Measurements from ENCODE around the gene DHRS12.

The DHRS12 gene

DNA sequence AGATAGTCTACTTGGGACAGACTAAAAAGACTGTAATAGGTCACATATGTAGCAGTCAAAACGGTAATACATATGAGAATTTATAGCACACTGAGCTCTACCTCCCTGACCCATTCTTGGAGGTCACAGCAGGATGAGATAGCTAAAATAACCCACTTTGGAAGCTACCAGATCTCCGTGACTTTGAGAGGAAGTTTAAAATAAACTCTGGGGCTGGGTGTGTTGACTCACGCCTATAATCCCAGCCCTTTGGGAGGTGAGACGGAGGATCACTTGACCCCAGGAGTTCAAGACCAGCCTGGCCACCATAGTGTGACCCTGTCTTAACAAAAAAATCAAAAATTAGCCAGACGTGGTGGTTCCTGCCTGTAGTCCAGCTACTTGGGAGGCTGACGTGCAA is 45.3 kb downstream of the DHRS12 start:
- DNase-seq (ENCODE audit: low read depth) = no peak

DNA sequence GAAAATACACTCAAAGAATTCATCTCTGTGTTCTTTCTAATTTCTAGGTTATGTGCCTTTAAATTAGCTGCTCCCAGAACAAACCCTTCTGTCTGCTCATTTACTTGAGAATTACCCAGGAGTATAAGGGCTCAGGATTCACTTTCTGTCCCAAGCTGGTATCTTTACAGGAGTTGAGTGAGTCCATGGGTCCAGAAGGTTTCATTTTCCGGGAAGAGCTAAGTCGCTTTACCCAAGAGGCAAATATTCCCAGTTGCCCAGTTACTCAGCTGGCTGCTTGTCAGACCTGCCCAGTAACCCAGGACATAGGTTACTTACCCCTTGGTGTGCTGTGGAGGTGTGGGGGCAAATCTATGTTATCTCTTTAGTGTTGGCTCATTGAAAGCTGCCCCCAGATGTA is 47.3 kb downstream of the DHRS12 start:
- DNase-seq (ENCODE audit: low read depth) = no peak

DNA sequence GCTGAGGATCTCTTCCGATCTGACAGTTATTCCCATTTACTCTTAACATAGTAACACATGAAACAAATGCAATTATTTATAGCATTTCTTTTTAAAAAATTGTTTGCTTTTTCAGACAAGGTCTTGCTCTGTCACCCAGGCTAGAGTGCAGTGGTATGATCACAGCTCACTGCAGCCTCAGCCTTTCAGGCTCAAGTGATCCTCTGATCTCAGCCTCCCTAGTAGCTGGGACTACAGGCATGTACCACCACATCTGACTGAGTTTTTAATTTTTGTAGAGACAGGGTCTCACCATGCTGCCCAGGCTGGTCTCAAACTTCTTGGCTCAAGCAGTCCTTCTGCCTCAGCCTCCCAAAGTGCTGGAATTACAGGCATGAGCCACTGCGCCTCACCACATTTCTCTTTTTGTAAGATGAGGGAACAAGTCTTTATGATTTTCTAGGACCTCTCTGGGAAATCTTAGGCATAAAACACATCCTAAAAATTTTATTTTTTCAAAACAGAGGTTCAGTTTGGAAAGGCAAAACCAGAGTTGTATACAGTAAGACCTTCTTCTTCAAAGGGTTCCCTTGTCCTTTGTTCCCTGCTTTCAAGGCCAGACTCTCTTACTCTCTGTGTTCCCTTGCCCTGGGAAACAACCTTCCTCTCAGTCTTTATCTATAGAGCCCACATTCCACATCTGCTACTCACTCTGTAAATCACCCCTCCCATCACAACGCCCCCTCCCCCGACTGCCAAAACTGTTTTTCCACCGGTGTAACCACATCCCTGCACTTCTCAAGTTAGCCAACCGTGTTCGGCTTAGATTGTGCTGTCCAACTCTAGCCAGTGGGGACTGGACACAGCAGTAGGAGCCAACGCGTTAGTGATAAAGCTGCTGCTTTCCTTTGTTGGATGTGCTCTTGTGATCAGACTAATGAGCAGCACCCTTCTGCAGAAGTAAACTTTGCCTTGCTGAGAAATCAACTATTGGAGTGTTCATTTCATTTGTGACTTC is 56.2 kb downstream of the DHRS12 start:
- DNase-seq (ENCODE audit: low read depth) = no peak

DNA sequence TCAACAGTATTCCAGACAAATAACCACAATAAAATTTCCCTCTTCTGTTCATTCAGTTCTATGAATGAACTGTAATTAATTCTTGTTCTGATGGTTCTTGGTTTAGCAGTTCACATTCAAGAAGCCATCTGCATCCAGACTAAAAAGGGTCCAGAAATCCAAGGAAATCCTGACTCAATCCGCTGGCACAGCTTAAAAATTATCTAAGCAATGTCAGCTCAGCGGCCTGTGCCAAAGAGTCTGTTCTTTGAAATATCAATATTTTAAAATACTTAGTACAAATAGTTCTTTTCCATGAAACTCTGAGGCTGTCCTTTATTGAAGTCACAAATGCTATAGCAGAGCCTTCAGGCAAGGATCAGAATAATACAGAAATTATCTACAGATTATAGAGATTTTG is 57.2 kb downstream of the DHRS12 start:
- no peak for DNase-seq (ENCODE audit: low read depth)

DNA sequence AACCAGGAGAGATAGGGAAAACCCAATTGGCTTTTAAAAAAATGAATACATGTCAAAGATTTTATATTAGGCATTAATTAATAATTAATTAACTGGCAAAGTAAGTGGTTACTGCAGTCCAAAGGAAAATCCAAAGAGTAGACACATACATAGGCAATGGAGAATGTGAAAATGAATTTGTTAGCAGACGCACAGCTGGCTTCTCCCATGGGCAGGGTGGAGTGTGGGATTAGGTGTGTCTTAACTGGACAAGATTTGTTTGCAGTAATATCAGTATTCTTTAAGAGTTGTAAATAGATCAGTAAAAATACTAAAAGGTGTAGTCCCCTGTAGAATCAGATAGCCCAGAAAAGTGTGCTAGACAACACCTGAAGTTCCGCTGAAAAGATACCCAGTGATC is 58.7 kb downstream of the DHRS12 start:
- no peak for DNase-seq (ENCODE audit: low read depth)

DNA sequence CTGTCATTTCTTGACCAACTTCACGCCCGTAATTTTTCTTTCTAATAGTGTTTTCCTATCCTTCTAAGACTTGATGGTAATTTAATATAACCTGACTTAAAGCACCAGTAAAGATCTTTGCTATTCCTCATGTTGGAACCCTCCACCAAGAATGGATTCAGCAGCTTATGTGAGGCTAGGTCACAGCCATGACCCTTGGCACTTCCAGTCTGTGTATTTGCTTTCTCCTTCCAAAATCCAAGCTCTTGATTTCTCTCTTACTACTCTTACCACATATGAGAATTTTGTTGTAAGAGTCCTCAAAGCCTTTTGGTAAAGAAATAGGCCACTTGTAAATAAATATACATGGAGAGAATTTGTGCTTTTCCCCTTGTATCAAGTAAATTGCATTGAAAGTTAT is 61.4 kb downstream of the DHRS12 start:
- no peak for DNase-seq (ENCODE audit: low read depth)

DNA sequence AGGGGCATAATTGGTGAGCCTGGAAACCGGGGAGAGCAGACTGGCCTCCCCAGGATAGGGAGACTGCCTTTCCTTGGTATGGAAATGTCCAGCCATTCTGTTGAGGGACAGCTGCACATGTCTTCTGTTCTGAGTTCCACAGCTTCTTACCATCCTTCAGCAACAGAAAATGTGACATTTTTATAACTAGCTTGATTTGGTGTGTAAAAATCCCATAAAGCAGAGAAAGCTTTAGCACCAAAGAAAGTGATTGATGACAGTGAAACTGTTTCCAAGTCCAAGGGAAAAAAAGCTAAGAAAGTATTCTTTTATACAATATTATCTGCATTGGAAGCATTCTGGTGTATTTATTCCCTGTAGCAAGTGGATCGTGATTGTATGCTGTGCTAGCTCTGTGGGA is 61.9 kb downstream of the DHRS12 start:
- DNase-seq (ENCODE audit: low read depth) = no peak

DNA sequence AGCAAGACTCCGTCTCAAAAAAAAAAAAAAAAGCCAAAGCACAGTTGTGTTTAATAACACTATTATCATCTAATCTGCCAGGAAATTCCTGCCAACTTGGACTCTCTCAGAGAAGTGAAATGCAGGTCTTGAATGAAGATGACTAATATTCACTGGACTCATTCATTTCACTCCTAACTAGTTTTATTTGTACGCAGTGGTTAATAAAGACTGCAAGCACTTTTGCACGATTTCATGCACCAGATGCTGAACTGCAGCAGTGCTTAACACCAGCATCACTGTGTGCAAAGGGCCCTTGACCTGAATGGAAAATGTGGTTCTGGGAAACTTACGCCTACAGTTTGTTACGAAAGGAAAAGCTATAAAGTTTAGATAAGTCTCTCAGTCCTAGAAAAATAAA is 63.3 kb downstream of the DHRS12 start:
- no peak for DNase-seq (ENCODE audit: low read depth)

DNA sequence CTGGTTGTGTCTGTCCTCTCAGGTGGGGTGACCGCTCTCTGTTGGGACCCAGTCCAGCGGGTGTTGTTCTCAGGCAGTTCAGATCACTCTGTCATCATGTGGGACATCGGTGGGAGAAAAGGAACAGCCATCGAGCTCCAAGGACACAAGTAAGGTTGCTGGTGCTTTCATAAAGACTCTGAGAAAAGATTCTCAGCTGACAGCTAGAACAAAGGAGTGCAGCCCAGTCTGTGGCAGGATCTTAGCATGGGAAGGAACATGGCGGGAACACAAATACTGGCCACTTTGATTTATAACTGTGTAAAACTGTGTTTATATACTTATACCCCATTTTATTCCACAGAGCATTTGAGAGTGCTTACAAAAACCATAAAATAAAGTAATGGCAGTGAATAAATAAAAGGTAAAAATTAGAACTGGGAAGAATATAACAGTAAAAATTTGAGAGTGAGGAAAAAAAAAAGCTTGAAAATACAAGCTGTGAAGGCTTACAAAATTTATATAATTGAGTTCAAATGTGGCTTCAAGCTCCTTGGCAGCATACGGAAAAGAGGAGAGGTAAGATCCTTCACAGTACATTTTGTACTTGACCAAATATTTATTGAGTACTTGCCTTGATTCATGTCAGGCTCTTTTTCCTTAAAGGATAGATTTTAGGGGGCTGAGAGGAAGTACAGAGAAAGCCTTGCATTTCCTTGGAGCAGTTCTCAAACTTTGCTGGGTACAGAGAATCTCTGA is 64.8 kb downstream of the DHRS12 start:
- DNase-seq (ENCODE audit: low read depth) = no peak

DNA sequence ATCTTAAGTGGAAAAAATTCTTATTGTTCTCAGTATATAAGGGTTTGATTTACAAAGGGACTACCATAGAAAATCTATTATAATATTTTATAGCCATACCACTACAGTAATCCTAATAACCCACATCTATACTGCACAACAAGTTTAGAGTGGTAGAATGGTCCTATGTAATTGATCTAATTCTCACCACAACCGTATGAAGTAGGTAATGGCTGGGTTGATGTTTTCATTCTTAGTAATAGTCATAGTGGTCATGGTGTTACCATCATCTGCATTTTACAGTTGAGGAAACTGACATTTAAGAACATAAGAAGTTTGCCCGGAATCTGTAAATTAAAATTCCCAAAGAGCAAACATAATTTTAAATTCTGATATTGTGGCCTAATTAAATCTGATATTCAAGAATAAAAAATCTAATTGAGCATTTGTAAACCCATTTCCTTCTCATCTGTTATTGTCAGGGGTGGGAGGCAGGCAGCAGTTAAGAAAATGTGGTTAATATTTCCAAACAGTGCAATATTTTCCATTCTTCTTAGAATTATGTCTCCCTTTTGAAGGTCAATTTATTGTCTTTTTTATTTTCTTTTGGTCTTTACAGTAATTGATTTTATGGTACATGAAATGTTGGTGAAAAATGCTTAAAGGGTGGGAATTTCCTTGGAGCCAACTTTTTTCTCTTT is 65.6 kb downstream of the DHRS12 start:
- DNase-seq (ENCODE audit: low read depth) = no peak

DNA sequence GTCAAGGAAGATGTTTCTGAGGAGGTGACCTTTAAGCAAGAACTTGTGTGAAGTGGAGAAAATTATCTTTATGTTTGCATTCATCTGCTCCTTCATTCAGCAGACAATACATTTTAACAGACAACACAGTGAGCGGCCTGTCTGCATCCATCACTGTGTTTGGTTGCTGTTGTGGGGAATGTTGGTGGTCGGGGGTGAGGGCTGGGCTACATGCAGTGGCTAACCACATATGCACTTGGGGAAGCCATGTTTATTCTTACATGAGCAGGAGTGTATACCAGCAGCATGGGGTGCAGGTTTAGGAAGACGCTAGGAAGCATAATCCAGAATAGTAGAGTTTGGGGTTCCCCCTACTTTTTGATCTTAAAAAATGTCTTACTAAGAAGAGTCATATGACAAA is 66.4 kb downstream of the DHRS12 start:
- DNase-seq (ENCODE audit: low read depth) = no peak

DNA sequence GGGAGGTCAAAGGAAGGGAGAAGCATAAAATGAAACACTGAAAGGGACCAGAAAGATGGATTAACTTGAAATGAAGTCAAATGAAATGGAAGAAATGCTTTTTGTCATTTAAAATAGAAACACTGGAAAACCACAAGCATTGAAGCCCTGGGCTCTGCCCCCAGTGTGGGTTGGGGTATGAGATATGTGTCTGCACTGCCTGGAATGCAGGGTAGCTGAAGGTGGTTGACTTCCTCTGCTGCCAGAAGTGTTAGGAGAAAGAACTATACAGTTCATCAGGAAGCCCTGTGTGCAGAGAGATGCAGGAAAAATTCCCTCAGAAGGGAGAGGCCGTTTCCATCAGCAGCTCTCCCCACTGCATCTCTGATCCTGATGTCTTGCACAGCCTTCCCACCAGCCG is 69.2 kb downstream of the DHRS12 start:
- DNase-seq (ENCODE audit: low read depth) = no peak

DNA sequence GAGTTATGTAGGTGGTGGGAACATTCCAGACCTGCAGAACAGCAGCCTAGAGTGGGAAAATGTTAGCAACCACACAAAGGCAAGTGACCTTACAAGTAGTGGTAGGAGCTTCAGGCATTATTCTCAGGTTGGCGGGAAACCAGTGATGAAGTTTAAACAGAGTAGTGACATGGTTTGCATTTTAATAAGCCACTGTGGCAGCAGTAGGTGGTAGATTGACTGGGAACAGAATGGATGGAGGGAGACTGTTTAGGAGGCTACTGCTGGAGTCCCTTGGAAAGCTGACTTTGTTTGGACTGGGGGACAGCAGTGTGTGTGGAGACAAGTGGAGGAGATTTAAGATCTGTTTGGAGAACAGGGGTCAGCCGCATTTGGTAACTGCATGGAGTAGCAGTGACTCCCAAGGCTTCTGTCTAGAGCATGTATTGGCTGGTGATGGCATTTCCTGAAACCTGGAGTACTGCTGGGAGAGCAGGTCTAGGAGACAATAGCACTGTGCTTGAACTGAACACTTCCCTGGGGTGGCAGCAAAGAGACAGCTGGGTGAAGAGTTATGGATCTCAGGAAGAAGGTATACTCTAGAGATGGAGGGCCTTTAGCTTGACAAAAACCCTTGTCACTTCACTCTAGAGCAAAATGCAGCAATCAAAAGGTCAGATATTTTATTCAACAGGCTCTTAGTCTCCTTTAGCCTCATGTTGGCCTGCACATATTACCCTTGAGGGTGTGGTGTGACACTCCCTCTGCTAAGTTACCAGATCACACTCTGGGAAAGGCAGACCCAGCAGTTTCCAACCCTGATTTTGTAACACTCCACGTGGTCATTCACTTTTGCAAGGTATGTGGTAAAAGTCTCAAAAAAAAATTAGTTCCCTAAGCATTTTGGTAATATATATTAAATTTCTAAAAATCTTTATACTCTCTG is 70.3 kb downstream of the DHRS12 start:
- no peak for DNase-seq (ENCODE audit: low read depth)

DNA sequence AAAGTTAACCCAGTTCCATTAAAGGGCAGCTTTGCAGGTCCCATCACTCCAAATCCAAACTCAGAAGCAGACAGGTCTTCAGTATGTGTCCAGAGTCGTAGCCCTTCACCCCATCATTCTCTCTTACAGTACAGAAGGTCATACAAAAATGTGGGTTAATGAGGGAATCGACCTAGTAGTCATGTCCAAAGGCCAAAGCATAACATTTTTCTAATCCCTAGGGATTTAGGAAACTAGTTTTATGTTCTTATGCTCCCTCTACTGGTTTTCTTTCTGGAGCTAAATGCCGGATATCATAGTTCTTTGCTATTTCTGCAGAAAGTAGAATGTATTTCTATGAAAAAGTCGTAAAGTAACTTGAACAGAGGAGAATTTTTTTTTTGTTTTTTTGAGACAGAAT is 72.2 kb downstream of the DHRS12 start:
- no peak for DNase-seq (ENCODE audit: low read depth)

DNA sequence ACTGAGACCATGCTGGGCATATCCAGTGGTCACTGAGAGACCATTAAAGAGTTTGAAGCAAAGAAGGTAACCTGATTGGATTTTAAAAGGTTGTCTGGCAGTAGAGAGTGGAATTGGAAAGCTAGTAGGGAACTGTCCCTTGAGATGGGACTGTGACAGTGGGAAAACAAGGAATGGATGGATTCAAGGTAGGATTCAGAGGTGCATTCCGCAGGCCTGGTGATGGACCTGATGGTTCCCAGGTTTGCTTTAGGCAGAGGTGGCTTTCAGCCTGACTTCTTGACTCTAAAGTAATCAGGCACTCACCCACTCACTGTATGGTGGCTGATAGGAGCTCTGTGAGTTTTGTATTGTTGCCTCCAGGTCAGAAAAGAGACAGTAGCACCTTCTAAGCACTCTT is 73.0 kb downstream of the DHRS12 start:
- no peak for DNase-seq (ENCODE audit: low read depth)

DNA sequence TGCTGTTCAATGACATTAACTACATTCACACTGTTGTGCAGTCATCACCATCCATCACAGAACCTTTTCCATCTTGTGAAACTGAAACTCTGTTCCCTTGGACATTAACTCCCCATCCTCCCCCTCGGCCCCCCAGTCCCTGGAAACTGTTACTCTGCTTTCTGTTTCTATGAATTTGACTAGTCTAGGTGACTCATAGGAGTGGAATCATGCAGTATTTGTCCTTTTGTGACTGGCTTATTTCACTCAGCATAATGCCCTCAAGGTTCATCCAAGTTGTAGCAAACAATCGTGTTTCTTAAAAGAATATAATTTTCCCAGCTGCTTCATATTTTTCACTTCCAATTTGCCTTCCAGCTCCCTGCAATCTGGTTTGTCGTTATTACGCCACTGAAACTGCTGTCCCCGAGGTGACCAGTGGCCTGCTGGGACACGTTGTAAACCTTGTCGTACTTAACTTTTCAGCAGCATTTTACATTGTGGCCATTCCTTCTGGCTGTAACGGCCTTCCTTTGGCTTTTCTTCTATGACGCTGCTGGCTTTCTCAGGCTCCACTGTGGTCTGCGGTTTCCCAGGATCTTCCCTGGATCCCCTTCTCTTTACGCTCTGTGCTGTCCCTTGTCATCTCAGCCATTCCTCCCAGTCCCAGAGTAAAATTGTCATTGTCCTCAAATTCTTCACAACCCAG is 74.0 kb downstream of the DHRS12 start:
- no peak for DNase-seq (ENCODE audit: low read depth)

DNA sequence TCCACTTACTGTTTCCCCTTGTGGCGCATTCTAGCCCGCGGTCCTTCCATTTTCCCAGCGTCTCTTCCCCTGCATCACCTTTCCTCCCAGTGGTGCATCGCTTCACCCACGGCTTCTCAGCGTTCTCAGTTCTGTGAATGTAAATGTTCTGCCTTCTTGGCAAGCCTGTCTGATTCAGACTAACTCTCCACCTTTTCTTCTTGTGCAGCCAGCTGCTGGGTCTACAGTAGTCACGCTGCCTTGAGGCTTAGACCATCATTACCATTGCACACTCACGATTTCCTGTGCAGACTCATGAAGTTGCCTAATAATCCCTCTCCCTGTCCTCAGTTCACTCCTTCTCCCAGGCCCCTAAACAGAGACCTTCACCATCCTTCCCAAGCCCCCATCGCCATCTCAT is 75.0 kb downstream of the DHRS12 start:
- DNase-seq (ENCODE audit: low read depth) = no peak

DNA sequence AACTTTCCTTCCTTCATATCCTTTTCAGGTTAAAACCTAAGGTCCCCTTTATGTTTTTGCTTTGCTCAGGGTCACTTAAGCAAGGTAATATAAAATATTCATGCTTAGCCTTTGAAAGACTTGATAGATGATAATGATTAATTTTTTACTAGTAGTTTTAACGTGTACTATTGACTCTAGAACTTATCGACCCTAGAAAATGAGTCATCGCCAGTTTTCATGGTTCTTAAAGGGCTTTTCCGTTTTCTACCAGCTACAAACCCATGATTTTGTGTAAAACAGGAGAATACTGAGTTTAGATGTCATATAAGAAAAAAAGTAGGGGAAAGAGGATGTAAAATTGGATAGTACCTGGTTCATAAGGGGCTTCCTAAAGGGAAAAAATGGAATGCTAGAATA is 75.7 kb downstream of the DHRS12 start:
- DNase-seq (ENCODE audit: low read depth) = no peak

DNA sequence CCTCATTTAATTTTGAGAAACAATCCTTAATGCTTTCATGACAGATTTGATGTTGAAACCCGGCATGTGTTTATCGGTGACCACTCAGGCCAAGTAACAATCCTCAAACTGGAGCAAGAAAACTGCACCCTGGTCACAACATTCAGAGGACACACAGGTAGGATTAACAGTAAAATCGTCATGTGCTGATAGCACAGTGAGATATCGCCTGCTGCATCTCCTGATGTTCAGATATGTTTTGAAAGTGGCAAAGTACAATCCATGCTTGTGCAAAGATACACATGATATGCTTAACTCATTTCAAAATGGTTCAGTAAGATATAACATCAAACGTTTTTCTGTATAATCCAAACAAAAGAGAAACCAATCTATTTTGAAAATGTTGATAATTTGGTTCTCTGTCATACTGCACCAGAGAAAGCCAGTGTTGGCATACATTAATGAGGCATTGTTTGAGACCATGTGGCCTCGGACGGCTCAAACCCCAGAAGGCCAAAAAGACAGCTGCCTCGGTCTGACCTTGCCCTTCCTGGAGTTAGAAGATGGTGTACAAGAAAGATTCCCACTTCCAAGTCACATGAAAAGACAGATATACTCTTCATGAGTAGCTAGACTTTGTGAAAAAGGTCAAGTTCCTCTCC is 76.2 kb downstream of the DHRS12 start:
- no peak for DNase-seq (ENCODE audit: low read depth)

DNA sequence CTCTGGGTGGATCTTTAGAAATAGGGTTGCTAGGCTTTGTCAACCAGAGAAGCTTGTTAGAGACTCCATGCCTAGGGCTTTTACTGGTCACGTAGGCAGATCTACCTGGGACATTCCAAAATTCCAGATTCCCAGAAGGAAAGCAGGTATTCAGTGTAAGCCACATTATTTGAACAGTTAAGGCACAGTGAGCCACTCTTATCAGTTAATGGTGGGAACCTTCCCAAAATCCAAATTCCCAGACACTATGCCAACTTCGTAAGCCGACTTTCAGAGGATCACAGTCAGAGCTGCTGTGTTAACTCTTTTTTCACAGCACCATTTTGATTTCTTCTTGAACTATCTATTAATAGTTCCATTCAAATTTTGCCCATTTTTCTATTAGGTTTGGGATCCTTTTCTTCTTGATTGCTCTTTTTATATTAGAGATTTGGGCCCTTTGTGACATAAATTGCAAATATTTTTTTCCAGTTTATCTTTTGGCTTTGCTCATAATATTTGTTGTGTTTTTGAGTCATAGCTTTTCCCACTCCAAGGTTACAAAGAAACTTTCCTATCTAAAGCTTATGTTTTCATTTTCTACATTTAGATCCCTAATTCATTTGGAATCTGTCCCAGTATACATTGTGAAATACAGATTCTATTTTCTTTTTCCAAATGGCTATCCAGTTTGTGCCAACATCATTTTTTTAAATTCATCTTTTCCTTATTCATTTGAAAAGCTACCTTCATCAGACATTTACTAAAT is 77.3 kb downstream of the DHRS12 start:
- DNase-seq (ENCODE audit: low read depth) = no peak

Data from stimulated activated CD8-positive, alpha-beta memory T cell treated with anti-CD3 and anti-CD28 coated beads, Interleukin-15, amount 100 ng/mL, for 1 hour (primary cell).